H9 (cell line): ENCODE results near the gene ERVFRD-1. TPM values are rescaled to one million over a fixed set of nuclear protein-coding genes. Genes with fewer than 3 reads are reported as not detected.

ENCODE experiments used
- DNase-seq: peaks from one replicate; pipeline ENCODE4 v3.0.0-alpha.2; 2017
- H2AFZ ChIP-seq: one replicate; pipeline ENCODE4 v1.6.1; 2013; ENCODE audit warnings: mild to moderate bottlenecking, low read length, control low read depth, moderate library complexity
- H2AK5ac ChIP-seq: 2 replicates; pipeline ENCODE4 v1.6.1; 2013; ENCODE audit warnings: low read length, control low read depth, mixed read lengths; ENCODE audit not compliant: insufficient read length
- H2BK120ac ChIP-seq: one replicate; pipeline ENCODE4 v1.6.1; 2013; ENCODE audit warnings: low read depth, mild to moderate bottlenecking, low read length, control low read depth, inconsistent platforms; ENCODE audit not compliant: poor library complexity, severe bottlenecking
- H2BK12ac ChIP-seq: 2 replicates; pipeline ENCODE4 v1.6.1; 2013; ENCODE audit warnings: low read length, control low read depth, mixed read lengths, low read depth; ENCODE audit not compliant: insufficient read length
- H2BK15ac ChIP-seq: 2 replicates; pipeline ENCODE4 v1.6.1; 2013; ENCODE audit warnings: low read depth, low read length, control low read depth
- H2BK20ac ChIP-seq: one replicate; pipeline ENCODE4 v1.6.1; 2013; ENCODE audit warnings: low read depth, mild to moderate bottlenecking, low read length, control low read depth, inconsistent platforms; ENCODE audit not compliant: poor library complexity, severe bottlenecking
- H2BK5ac ChIP-seq: 2 replicates; pipeline ENCODE4 v1.6.1; 2013; ENCODE audit warnings: low read length, control low read depth, mixed read lengths; ENCODE audit not compliant: insufficient read length
- H3K14ac ChIP-seq: 2 replicates; pipeline ENCODE4 v1.6.1; 2013; ENCODE audit warnings: low read length, control low read depth; ENCODE audit not compliant: insufficient read depth
- H3K18ac ChIP-seq: 2 replicates; pipeline ENCODE4 v1.6.1; 2013; ENCODE audit warnings: low read depth, mild to moderate bottlenecking, mixed read lengths, low read length, control low read depth; ENCODE audit not compliant: insufficient read length
- H3K23ac ChIP-seq: 2 replicates; pipeline ENCODE4 v1.6.1; 2013; ENCODE audit warnings: low read length, control low read depth, mixed read lengths, low read depth; ENCODE audit not compliant: insufficient read length
- H3K23me2 ChIP-seq: 2 replicates; pipeline ENCODE4 v1.6.1; 2013; ENCODE audit warnings: low read depth, mild to moderate bottlenecking, mixed read lengths, low read length, control low read depth; ENCODE audit not compliant: insufficient read length, poor library complexity, severe bottlenecking
- H3K27ac ChIP-seq: 2 replicates; pipeline ENCODE4 v1.5.1; 2013; ENCODE audit warnings: low read length, control low read depth, mixed read lengths, low read depth; ENCODE audit not compliant: insufficient read length
- H3K27me3 ChIP-seq: 2 replicates; pipeline ENCODE4 v1.6.1; 2013; ENCODE audit warnings: low read length, control low read depth, inconsistent platforms; ENCODE audit not compliant: insufficient read depth
- H3K4ac ChIP-seq: 2 replicates; pipeline ENCODE4 v1.6.1; 2013; ENCODE audit warnings: low read depth, mild to moderate bottlenecking, control low read depth, inconsistent platforms, low read length, moderate library complexity
- H3K4me1 ChIP-seq: 2 replicates; pipeline ENCODE4 v1.6.1; 2013; ENCODE audit warnings: low read length, control low read depth, inconsistent platforms; ENCODE audit not compliant: insufficient read depth
- H3K4me2 ChIP-seq: 2 replicates; pipeline ENCODE4 v1.6.1; 2013; ENCODE audit warnings: low read length, control low read depth, mixed read lengths; ENCODE audit not compliant: insufficient read length, insufficient read depth
- H3K56ac ChIP-seq: 2 replicates; pipeline ENCODE4 v1.6.1; 2013; ENCODE audit warnings: low read depth, mild to moderate bottlenecking, mixed read lengths, low read length, control low read depth; ENCODE audit not compliant: insufficient read length
- H3K79me1 ChIP-seq: 2 replicates; pipeline ENCODE4 v1.6.1; 2013; ENCODE audit warnings: low read depth, mild to moderate bottlenecking, moderate library complexity, low read length, control low read depth, inconsistent platforms; ENCODE audit not compliant: insufficient read depth, poor library complexity, severe bottlenecking
- H3K79me2 ChIP-seq: 2 replicates; pipeline ENCODE4 v1.6.1; 2013; ENCODE audit warnings: low read length, control low read depth, inconsistent platforms; ENCODE audit not compliant: insufficient read depth
- H3K9ac ChIP-seq: 2 replicates; pipeline ENCODE4 v1.6.1; 2013; ENCODE audit warnings: low read length, control low read depth, mixed read lengths; ENCODE audit not compliant: insufficient read length; ENCODE audit errors: extremely low read depth
- H3K9me3 ChIP-seq: one replicate; pipeline ENCODE4 v1.6.1; 2013; ENCODE audit warnings: low read depth, low read length, inconsistent platforms; ENCODE audit not compliant: control insufficient read depth
- H3T11ph ChIP-seq: one replicate; pipeline ENCODE4 v1.6.1; 2013; ENCODE audit warnings: mild to moderate bottlenecking, low read length, control low read depth, inconsistent platforms
- H4K20me1 ChIP-seq: one replicate; pipeline ENCODE4 v1.6.1; 2013; ENCODE audit not compliant: control insufficient read depth, insufficient read length, insufficient read depth
- H4K5ac ChIP-seq: 2 replicates; pipeline ENCODE4 v1.6.1; 2013; ENCODE audit warnings: low read depth, mild to moderate bottlenecking, mixed read lengths, low read length, control low read depth; ENCODE audit not compliant: insufficient read length
- H4K8ac ChIP-seq: replicated peaks from 2 replicates; pipeline ENCODE4 v1.6.1; 2013; ENCODE audit warnings: low read length, control low read depth, mixed read lengths, low read depth; ENCODE audit not compliant: insufficient read length
- H4K91ac ChIP-seq: 2 replicates; pipeline ENCODE4 v1.6.1; 2013; ENCODE audit warnings: low read depth, mild to moderate bottlenecking, moderate library complexity, mixed read lengths, low read length, control low read depth; ENCODE audit not compliant: insufficient read length
- H3K27ac Mint-ChIP-seq, 3 experiments: 2 replicates in 2 of 3; 3 replicates in 1 of 3; pipeline ENCODE4 v1.8.0; 2020 to 2021; ENCODE audit warnings: mixed read lengths in 3 of 3, mild to moderate bottlenecking in 1 of 3, moderate library complexity in 1 of 3
- H3K27me3 Mint-ChIP-seq: 2 replicates; pipeline ENCODE4 v1.8.0; 2021; ENCODE audit warnings: low read depth, mild to moderate bottlenecking, moderate library complexity, mixed read lengths
- H3K36me3 Mint-ChIP-seq, 3 experiments: 2 replicates in 2 of 3; 3 replicates in 1 of 3; pipeline ENCODE4 v1.8.0; 2020 to 2021; ENCODE audit warnings: low read depth in 3 of 3, mixed read lengths in 3 of 3; ENCODE audit not compliant: insufficient read depth in 1 of 3
- H3K4me1 Mint-ChIP-seq, 2 experiments: 2 replicates each; pipeline ENCODE4 v1.8.0; 2020; ENCODE audit warnings: mixed read lengths in 2 of 2
- H3K4me3 Mint-ChIP-seq, 2 experiments: 2 replicates in 1 of 2; 3 replicates in 1 of 2; pipeline ENCODE4 v1.8.0; 2020 to 2021; ENCODE audit warnings: mild to moderate bottlenecking in 2 of 2, mixed read lengths in 2 of 2, moderate library complexity in 1 of 2
- H3K9me3 Mint-ChIP-seq, 2 experiments: 2 replicates in 1 of 2; 3 replicates in 1 of 2; pipeline ENCODE4 v1.8.0; 2020; ENCODE audit warnings: mild to moderate bottlenecking in 2 of 2, mixed read lengths in 2 of 2, moderate library complexity in 1 of 2
- CTCF ChIP-seq: fragments of 200-600 bp; sonication (generic); conservative IDR thresholded peaks from 3 replicates; pipeline ENCODE4 v1.8.0; 2021; ENCODE audit warnings: antibody characterized with exemption, mild to moderate bottlenecking
- WGBS: extraction: QIAGEN DNeasy Blood & Tissue Kit; methylation state at CpG from one replicate; pipeline ENCODE4 v1.1.7; 2013; ENCODE audit warnings: missing lambda C conversion rate, low lambda C conversion rate, mixed read lengths; ENCODE audit not compliant: insufficient read length; ENCODE audit errors: extremely low coverage; 5-methylcytosine and 5-hydroxymethylcytosine counted together
- total RNA-seq: library from RNA; stranded (reverse); gene quantifications from 2 replicates; pipeline ENCODE4 v1.2.1, GENCODE V29; 2021

ERVFRD-1 gene
- total RNA-seq, 1 experiment from 2014 or later = not detected

GRCh38 chr6:11094411-11094851 is 17.1 kb downstream of the ERVFRD-1 start:
- H4K20me1 ChIP-seq = no peaks in the 10 kb centered on the region
- no peak overlapping the region for H2AK5ac ChIP-seq
- H2BK12ac ChIP-seq = no peak overlapping the region
- no peak overlapping the region for H3K23ac ChIP-seq
- H3K4me3 Mint-ChIP-seq = peak overlapping the region; percentile 89 to 94
- H3K27me3 Mint-ChIP-seq = no peaks in the 10 kb centered on the region
- H3K9me3 ChIP-seq = no peaks in the 10 kb centered on the region
- no CpG with 5 or more reads among the region's 15 CpGs for WGBS
- H3K4ac ChIP-seq = no peak overlapping the region
- H3K18ac ChIP-seq = peak overlapping the region; percentile 93
- H4K8ac ChIP-seq = no peak overlapping the region
- H2BK20ac ChIP-seq = no peak overlapping the region
- no peaks in the 10 kb centered on the region for H3K79me1 ChIP-seq
- no peak for TF ChIP-seq CTCF
- no peak overlapping the region for H4K91ac ChIP-seq
- no peaks in the 10 kb centered on the region; a peak in 1 of 5 replicates for H3K9me3 Mint-ChIP-seq
- H3K27me3 ChIP-seq = no peaks in the 10 kb centered on the region
- H3K4me1 ChIP-seq = peaks cover 4% of the 10 kb centered on the region; the same call in 1 of the 2 replicates
- H3K27ac Mint-ChIP-seq = peak overlapping the region; percentile 94 to 95 (median 94)
- H2BK120ac ChIP-seq = no peak overlapping the region
- H3K56ac ChIP-seq = no peak overlapping the region
- no peak overlapping the region for H2BK15ac ChIP-seq
- peak overlapping the region; percentile 71 for H2BK5ac ChIP-seq
- H3K36me3 Mint-ChIP-seq = peaks cover 3 to 11% (median 10%) of the 10 kb centered on the region in 3 experiments; a peak in 6 of 7 replicates
- H3K79me2 ChIP-seq = peaks cover 12% of the 10 kb centered on the region; the same call in 1 of the 2 replicates
- H4K5ac ChIP-seq = no peak overlapping the region
- H3K4me2 ChIP-seq = peak overlapping the region; percentile 78
- peaks cover 8% of the 10 kb centered on the region for H3K23me2 ChIP-seq
- peaks cover 22 to 24% of the 10 kb centered on the region in 2 experiments for H3K4me1 Mint-ChIP-seq
- DNase-seq = peak; percentile 54
- peak overlapping the region; percentile 91 for H3K14ac ChIP-seq
- no peak overlapping the region for H3K27ac ChIP-seq
- H3T11ph ChIP-seq = no peak overlapping the region
- H2AFZ ChIP-seq = no peak overlapping the region
- peak overlapping the region; percentile 85 for H3K9ac ChIP-seq
